ENCODE data around the gene MGAT5B. TPM values are rescaled to one million over a fixed set of nuclear protein-coding genes. Genes with fewer than 3 reads are reported as not detected.

The MGAT5B gene
- total RNA-seq, 2 donors from 2014 or later: 0.05 to 0.27 TPM

DNA sequence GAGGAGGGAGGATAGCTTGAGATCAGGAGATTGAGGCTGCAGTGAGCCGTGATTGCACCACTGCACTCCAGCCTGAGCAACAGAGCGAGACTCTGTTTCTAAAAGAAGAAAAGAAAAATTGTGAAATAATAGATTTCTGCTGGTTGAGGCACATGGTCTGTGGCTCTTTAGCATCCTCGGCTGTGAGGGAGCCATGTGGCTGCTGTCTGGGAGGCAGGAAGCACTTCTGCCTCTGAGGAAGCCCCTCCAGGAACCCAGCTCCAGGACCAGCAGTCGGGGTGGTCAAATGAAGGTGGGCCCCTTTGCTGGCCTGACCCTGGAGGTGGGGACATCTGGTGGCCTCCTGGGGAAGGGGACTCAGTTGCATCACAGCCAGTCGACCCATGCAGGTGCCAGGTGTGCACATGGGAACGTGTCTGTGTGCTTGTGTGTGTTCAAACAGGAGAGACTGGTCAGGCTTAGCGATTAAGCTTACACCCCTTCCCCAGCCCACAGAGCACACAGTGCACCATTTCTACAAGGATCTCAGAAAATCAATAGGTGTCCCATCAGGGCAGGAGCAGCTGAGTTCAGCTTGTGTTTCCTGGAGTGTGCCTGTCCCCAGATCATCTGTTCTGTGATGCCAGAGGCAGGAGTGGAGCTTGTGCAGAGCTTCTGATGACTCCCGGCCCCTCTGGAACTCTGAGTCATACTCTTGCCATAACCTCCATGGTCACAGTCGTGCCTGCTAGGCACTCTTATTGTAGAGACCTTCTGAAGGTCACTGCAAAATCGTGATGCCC is 24.3 kb upstream of the MGAT5B start:
- peaks cover 7% of the 10 kb centered on the region for H3K27me3 ChIP-seq
- H3K27ac ChIP-seq: no peak overlapping the region
- intact Hi-C loops (cut with DNase I): no loop called here
- H3K4me3 ChIP-seq: no peak overlapping the region
- H3K9me3 ChIP-seq: no peaks in the 10 kb centered on the region
- no peaks in the 10 kb centered on the region for H3K4me1 ChIP-seq
- H3K36me3 ChIP-seq: no peaks in the 10 kb centered on the region
- no peak for DNase-seq
- no peak for TF ChIP-seq CTCF (IDR thresholded peaks at IDR 0.05)
- H3K9ac ChIP-seq (ENCODE audit: low read depth in 2 of 2, low read length in 2 of 2): no peak overlapping the region

DNA sequence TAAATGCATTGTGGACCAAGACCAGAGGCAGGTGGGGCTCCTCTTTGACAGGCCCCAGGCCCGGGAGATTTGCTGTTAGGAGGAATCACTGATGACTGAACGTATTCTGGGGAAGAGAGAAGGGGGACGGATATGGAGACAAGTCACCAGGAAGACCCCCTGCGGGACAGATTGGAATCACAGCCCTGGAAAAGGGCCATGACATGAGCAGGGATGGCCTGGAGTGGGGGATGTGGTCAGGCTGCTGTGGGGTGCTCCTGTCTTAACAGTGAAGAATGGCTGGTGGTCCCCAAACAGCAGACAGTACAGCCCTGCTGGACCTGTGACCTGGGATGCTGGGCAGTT is 23.7 kb upstream of the MGAT5B start:
- DNase-seq: no peak
- no peak overlapping the region for H3K4me3 ChIP-seq
- no peaks in the 10 kb centered on the region for H3K36me3 ChIP-seq

DNA sequence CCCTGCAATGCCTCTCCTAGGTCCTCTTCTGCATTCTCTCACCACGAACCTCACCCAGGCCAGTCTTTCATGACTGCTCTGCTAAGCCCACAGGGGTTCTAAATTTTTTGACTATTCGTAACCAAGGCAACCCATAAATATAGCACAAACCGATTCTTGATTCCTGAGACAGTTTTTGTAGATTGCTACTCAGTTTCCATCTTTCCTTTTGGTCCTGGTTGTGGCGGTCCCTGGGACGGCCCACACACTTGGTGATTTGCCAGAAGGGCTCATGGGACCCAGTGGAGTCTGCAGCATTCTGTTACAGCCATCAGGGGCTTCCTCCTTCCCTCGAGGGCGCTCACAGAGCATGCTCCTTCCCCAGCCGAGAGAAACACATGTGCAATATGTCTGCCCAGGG is 23.4 kb upstream of the MGAT5B start:
- Histone ChIP-seq H3K4me1 (no peaks in the 10 kb centered on the region), H3K27ac (no peak overlapping the region), H3K9ac (ENCODE audit: low read depth in 2 of 2, low read length in 2 of 2) (no peak overlapping the region), H3K9me3 (no peaks in the 10 kb centered on the region), H3K4me3 (no peak overlapping the region), H3K36me3 (no peaks in the 10 kb centered on the region), H3K27me3 (peaks cover 7% of the 10 kb centered on the region)
- no peak for DNase-seq
- no peak for TF ChIP-seq CTCF (IDR thresholded peaks at IDR 0.05)
- intact Hi-C loops (cut with DNase I): no loop called here

More for the DNA sequence above, 23.7 kb upstream of the MGAT5B start:
- intact Hi-C loops (cut with DNase I): no loop called here
- Histone ChIP-seq H3K9ac (ENCODE audit: low read depth in 2 of 2, low read length in 2 of 2) (no peak overlapping the region), H3K27ac (no peak overlapping the region), H3K4me1 (no peaks in the 10 kb centered on the region), H3K27me3 (peaks cover 7% of the 10 kb centered on the region), H3K9me3 (no peaks in the 10 kb centered on the region)
- no peak for TF ChIP-seq CTCF (IDR thresholded peaks at IDR 0.05)

- Histone ChIP-seq H3K27ac (no peak overlapping the region), H3K36me3 (no peaks in the 10 kb centered on the region), H3K4me1 (no peaks in the 10 kb centered on the region), H3K27me3 (peaks cover under 1% of the 10 kb centered on the region), H3K4me3 (no peak overlapping the region), H3K9ac (ENCODE audit: low read depth in 2 of 2, low read length in 2 of 2) (no peak overlapping the region), H3K9me3 (no peaks in the 10 kb centered on the region)
- no peak for DNase-seq
- intact Hi-C loops (cut with DNase I): no loop called here
- no peak for TF ChIP-seq CTCF (IDR thresholded peaks at IDR 0.05)
These were observed 22.6 kb upstream of the MGAT5B start for GRCh38 chr17:76845541-76846017.

GRCh38 chr17:76847031-76847430 is 21.2 kb upstream of the MGAT5B start:
- H3K9me3 ChIP-seq: no peaks in the 10 kb centered on the region
- no peak overlapping the region for H3K27ac ChIP-seq
- no peak for DNase-seq
- H3K4me3 ChIP-seq: no peak overlapping the region
- no peaks in the 10 kb centered on the region for H3K4me1 ChIP-seq
- H3K9ac ChIP-seq (ENCODE audit: low read depth in 2 of 2, low read length in 2 of 2): no peak overlapping the region
- no peaks in the 10 kb centered on the region for H3K27me3 ChIP-seq
- intact Hi-C loops (cut with DNase I): no loop called here
- H3K36me3 ChIP-seq: no peaks in the 10 kb centered on the region
- no peak for TF ChIP-seq CTCF (IDR thresholded peaks at IDR 0.05)

Data from colonic mucosa (tissue), 4 donors.